CD4-positive, alpha-beta T cell treated with Interferon alpha-2 for 1 hour (primary cell): ENCODE measurements around the gene PPT2.
A peak's percentile ranks its signal among the peaks of the same experiment; 100 is the strongest.

Experiments
- DNase-seq, 2 donors: peaks; one replicate each; pipeline ENCODE4 v3.0.0-alpha.2; 2020 to 2022

PPT2 gene

GRCh38 chr6:32153564-32154513 is at the start of gene PPT2:
PPT2 (plus strand) TSS chr6:32154141; CDS start chr6:32154595, 454 bp downstream.
- peak; percentile 77 to 84 for DNase-seq

DNA sequence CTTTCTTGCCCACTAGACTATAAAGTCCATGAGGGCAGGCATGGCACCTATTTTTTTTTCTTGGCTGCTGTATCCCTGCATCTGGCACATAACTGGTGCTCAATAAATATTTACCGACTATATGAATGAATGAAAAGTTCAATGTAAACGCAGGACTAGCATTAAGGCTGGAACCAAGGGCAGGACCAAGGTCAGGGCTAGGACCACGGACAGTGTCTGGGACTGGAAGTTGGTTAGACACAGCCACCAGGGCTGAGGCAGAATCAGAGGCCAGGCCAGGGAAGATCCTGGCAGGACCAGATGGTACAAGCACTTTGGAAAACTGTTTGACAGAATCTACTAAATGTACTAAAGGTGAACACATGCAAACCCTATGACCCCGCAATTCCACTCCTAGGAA is 48.5 kb upstream of the PPT2 start:
- DNase-seq = no peak

GRCh38 chr6:32107406-32107805 is 46.5 kb upstream of the PPT2 start:
- no peak for DNase-seq

GRCh38 chr6:32108094-32108627 is 45.8 kb upstream of the PPT2 start:
- no peak for DNase-seq

GRCh38 chr6:32108727-32109113 is 45.2 kb upstream of the PPT2 start:
- DNase-seq = no peak

GRCh38 chr6:32109114-32109764 is 44.7 kb upstream of the PPT2 start, which contains the start of gene TNXB:
TNXB (minus strand) TSS chr6:32109338; CDS start chr6:32098198, 11,140 bp downstream.
- DNase-seq = no peak

- DNase-seq = no peak
Measured at GRCh38 chr6:32109765-32110160, 44.2 kb upstream of the PPT2 start.

DNA sequence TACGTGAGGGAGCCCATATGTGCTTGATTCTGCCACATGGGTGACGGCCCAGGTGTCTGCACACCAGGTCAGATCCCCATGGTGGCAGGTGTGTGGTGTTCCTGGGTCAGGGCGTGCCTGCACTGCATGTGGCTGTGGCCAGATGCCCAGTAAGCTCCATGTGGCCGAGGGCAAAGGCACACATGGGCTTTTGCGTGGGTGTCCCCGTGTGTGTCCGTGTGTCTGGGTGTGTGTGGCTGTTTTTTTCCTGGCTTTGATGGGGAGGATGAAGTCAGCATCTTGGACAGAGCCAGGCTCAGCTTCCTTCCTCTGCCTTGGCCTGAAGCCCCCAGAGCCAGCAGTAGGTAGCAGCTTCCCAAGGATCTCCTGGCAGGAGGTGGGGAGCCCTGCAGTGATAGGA is 43.3 kb upstream of the PPT2 start:
- DNase-seq = no peak

- no peak for DNase-seq
Measured at GRCh38 chr6:32111424-32112066, 42.4 kb upstream of the PPT2 start.

DNA sequence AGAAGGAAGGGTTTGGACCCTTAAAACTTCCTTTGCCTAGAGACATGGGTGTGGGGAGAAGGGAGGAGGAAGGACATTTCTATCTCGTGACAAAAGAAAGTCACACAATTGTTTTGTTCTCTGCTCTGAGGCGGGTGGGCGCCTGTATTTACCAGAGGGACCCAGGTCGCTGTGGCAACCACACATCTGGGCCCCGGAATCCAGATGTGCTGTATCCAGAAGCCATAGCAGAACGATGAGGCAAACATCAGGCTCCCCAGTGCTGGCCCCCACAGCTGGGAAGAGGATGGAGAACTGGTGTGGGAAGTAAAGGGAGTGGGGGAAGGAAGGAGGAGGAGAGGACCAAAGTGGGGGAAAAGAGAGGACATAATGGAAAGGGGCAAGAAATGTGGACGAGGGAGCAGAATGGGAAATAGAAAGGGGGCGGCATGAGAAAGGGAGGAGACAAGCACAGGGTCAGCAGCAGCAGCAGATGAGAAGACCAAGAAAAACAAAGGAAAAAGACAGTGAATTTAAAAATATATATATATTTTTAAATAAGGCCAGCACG is 41.4 kb upstream of the PPT2 start:
- DNase-seq = no peak

DNA sequence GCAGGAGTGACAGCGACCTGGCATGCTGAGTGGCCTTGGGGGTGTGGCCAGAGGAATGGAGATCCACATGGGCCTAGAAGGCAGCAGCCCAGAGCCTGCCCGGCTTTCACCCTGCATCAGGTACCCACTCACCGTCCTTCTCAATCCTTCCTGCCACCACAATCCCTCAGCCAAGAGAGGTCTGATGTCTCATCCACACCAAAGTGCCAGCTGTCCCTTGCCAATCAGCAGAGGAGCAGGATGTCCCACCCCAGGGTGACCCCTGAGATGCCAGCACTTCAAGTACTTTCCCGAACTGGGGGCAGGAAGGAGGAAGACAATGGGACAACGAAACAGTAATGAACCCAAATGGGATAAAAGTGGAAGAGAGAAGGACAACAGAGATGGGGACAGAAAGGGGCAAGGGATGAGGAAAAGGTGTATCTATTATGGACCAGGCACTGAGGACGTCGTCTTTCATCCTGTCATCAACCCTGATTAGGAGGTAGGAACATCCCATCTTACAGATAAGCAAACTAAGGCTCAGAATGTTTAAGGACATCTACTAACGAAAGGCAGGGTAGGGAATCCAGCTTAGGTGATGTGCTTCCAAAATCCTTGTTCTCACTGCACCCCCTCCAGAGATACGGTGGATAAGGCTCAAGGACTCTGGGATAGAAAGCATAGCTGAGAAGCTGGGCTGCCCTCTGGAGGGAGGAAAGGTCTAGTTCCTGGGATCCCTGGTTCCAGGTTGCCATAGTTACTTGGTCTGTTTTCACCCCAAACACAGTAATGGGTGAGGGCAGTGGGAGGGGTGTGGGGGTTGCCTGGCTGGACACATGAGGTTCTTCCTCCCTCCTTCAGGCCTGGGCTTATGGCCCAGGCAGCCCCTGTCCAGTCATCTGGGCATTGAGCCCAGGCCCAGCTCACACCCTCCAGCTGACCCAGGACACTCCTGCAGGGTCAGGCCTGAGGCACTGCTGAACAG is 40.3 kb upstream of the PPT2 start:
- DNase-seq = no peak

DNA sequence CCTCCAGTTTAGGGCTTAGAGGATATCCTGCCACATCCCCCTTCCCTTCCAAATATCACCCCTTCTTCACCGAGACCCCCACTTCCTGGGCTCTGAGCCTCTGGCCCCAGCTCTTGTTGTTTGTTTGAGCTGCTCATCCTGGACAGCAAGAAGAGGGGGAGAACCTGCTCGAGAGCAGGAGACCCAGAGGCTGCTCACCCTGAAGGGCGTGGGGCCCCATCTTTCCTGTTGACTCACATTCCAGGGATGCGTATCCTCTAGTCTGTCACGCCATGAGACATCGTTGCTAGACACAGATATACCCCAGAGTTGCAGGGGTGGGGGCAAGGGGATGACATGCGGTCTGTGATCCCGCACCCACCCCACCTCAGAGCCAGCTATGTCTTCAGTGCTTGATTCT is 39.1 kb upstream of the PPT2 start:
- no peak for DNase-seq

DNA sequence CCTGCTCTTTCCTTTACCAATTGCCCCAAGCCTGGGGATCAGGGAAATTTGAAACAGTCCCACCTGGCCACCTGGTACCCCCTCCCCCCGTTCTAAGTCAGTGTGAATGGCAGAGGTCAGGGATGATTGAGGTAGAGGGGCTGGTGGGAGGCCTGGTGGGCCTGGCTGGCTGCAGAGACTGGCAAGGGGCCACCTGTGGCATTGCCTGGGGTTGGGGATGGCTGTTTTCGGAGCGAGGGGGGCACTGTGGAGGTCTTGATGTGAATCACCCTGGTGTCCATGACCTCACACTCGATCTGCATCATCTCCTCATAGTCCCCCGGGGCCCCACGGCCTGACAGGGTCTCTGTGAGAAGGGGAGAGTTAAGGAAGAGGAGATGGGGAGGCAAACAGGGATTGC is 38.3 kb upstream of the PPT2 start:
- DNase-seq = no peak

GRCh38 chr6:32116674-32117073 is 37.3 kb upstream of the PPT2 start:
- no peak for DNase-seq

DNA sequence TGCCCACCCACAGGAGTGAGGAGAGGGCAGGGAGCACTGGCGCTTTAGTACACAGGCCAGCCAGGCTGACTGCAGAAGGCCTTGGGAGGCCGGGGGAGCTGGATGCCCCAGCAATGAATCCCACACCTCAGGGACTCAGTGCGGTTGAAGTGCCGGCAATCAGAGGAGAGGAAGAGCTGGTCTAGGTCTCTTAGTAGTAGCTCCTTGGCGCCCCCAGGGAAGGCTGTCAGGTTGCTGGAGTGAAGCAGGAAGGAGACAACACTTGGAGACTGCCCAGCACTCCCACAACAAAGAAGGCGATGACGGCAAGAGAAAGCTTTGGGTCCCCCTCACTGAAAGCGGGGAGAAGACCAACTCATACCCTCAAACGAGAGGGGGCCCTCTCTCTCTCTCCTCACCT is 36.5 kb upstream of the PPT2 start:
- DNase-seq = no peak

DNA sequence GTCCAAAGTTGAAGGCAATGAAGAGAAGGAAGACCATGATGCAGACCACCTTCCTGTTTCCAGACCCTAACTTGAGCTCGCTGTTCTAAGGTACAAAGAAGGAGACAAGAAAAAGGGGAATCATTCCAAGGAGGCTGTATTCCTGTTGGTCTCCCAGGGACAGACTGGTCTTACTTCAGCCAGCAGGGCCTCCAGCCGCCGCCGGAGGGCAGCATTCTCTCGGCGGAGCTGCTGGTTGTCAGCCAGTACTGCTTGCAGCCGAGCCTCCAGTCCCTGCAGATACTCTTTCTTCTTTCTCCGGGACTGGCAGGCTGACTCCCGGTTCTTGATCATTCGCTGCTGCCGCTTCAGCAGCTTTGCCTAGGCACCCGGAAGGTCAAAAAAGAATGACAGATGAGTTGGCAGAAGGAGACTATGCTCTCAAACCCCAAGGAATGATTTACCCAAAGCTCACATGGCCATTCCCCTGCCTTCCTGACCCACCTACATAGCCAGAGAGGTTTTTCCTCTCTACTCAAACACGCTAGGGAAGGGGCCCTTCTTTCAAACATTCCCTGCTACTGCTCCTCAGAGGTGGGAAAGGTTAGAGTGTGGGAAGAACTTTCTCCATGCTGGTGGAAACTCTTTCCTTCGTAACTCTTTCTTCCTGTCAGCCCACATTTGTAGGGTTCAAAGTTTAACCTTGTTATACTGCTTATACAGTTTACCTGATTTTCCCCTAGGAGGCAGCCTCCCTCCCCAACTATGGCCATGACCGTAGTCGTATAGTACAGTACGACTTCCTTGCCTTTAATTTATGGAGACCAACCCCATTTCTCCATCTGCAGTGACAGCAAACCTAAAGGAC is 34.9 kb upstream of the PPT2 start:
- DNase-seq = peak; percentile 74 to 75

GRCh38 chr6:32120573-32121059 is 33.3 kb upstream of the PPT2 start:
- no peak for DNase-seq

DNA sequence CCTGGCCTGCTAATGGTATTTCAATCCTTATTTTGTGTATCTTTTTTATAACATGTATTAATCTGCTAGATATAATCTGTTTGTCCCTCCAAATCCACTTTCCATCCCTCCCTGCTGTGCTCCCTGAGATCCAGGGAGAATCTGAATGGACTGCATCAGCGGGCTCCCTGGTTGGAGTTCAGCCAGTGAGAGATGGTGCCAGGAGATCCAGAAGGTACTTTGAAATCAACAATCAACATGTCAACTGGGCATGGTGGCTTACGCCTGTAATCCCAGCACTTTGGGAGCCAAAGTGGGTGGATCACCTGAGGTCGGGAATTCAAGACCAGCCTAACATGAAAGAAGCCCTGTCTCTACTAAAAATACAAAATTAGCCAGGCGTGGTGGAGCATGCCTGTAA is 30.3 kb upstream of the PPT2 start:
- DNase-seq = no peak

DNA sequence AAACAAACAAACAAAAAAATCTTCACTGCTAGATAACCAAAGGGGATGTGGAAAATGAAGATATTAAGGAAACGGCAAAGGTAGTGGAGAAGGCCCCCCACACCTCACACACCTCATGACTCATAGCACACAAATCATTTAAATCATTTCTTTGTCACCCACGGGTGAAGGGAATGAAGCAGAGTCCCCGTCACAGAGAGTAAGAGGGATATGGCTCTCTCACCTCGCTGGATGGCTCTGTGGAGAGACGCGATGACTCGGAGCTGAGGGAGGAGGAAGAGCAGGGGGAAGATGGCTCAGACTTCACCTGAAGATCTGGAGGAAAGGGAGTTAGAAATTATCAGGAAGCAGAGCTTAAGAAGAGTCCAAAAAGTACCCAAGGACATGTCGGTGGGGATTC is 27.1 kb upstream of the PPT2 start:
- no peak for DNase-seq

GRCh38 chr6:32127409-32127716 is 26.6 kb upstream of the PPT2 start:
- no peak for DNase-seq
